Measurements from ENCODE around the gene RO60.

- TF ChIP-seq CTCF (IDR thresholded peaks at IDR 0.05; ENCODE audit: low read depth, low read length) (no peak), EZH2phosphoT487 (IDR thresholded peaks at IDR 0.05; ENCODE audit: low read depth) (no peak)
Measured at GRCh38 chr1:193036337-193037047, 22.9 kb upstream of the RO60 start.

Measured in OCI-LY3 (cell line).